22Rv1 (cell line): ENCODE data around the gene HS6ST2.

Experiments
- ZFX ChIP-seq: fragments of 450-650 bp; IDR thresholded peaks from 2 replicates; pipeline ENCODE4 v1.6.1; 2017; ENCODE audit warnings: antibody characterized with exemption, borderline replicate concordance
- TF ChIP-seq, protein P1 (sequence below): fragments of 450-650 bp; IDR thresholded peaks from 2 replicates; pipeline ENCODE4 v1.5.1; 2017; ENCODE audit warnings: mild to moderate bottlenecking

DNA sequence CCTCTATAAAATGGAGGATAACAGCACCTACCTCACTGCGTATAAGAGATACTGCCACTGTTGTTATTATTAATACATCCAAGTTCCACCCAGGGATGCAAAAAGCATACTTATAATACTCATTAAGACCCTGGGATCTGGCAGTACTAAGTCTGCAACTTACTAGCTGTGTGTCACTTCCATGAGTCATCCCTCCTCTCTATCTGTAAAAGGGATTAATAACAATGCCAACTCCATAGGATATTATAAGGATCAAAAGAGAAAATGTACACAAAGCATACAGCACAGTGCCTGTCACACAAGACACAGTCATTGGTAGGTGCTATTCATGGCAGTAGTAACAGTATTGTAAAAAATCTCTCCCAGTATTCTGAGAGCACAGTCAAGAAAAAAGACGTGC lies 216.7 kb downstream of the HS6ST2 start:
- TF ChIP-seq, protein P1, sequence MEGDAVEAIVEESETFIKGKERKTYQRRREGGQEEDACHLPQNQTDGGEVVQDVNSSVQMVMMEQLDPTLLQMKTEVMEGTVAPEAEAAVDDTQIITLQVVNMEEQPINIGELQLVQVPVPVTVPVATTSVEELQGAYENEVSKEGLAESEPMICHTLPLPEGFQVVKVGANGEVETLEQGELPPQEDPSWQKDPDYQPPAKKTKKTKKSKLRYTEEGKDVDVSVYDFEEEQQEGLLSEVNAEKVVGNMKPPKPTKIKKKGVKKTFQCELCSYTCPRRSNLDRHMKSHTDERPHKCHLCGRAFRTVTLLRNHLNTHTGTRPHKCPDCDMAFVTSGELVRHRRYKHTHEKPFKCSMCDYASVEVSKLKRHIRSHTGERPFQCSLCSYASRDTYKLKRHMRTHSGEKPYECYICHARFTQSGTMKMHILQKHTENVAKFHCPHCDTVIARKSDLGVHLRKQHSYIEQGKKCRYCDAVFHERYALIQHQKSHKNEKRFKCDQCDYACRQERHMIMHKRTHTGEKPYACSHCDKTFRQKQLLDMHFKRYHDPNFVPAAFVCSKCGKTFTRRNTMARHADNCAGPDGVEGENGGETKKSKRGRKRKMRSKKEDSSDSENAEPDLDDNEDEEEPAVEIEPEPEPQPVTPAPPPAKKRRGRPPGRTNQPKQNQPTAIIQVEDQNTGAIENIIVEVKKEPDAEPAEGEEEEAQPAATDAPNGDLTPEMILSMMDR = no peak
- no peak for TF ChIP-seq ZFX
